ENCODE data around the gene MYMX. TPM values are rescaled to one million over a fixed set of nuclear protein-coding genes. Genes with fewer than 3 reads are reported as not detected.

The MYMX gene
- total and polyA plus RNA-seq, 2 of the 13 experiments (the other 11 are each of a cell fraction or from before 2014, with no cell fraction given), result not detected

DNA sequence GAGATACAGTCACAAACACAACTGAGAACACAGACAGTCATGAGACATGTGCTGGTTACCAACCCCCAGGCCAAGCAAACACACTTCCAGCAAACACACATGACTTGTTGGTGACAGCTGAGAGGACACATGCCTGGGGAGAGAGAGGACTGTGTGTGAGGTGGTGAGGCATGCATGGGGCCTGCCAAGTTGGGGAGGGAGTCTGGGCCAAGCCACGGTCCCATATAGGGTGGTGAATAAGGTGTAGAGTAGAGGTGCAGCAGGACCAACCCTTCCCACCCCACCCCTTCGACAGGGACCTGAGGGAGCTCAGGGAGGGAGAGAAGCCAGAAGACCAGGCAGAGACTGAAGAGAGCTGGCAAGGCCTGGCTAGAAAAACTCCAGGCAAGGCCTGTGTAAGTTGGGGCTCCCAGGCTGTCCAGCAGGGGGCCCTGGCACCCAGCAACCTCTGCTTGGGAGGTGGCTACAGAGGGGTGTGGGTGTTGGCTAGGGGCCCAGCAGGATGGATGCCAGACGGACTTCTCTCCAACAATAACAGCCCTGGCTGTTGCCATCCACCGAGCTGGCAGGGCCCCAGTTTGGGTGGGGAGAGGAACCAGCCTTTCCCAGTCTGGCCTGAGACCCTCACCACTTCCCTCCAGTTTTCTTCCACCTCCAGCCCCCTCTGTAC is 4.7 kb downstream of the MYMX start (continued):
- TF ChIP-seq, protein P1, sequence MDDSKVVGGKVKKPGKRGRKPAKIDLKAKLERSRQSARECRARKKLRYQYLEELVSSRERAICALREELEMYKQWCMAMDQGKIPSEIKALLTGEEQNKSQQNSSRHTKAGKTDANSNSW (CRISPR knock-in tag; IDR thresholded peaks at IDR 0.05; ENCODE audit: borderline replicate concordance), result no peak
- TF ChIP-seq, protein P2, sequence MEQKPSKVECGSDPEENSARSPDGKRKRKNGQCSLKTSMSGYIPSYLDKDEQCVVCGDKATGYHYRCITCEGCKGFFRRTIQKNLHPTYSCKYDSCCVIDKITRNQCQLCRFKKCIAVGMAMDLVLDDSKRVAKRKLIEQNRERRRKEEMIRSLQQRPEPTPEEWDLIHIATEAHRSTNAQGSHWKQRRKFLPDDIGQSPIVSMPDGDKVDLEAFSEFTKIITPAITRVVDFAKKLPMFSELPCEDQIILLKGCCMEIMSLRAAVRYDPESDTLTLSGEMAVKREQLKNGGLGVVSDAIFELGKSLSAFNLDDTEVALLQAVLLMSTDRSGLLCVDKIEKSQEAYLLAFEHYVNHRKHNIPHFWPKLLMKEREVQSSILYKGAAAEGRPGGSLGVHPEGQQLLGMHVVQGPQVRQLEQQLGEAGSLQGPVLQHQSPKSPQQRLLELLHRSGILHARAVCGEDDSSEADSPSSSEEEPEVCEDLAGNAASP (CRISPR knock-in tag; IDR thresholded peaks at IDR 0.05; ENCODE audit: borderline replicate concordance), result no peak
- TF ChIP-seq ZNF713 (CRISPR knock-in tag; IDR thresholded peaks at IDR 0.05), result 0 out of 2 replicates have a peak, but pooled peaks have one; percentile 48
- TF ChIP-seq MYNN (CRISPR knock-in tag; IDR thresholded peaks at IDR 0.05; ENCODE audit: low read depth), result 0 out of 2 replicates have a peak, but pooled peaks have one; percentile 60
- peak; percentile 89; the same call in 1 of the 2 replicates for TF ChIP-seq NFKB2 (CRISPR knock-in tag; IDR thresholded peaks at IDR 0.05; ENCODE audit: borderline replicate concordance)
- peak; percentile 19 for TF ChIP-seq YY1 (IDR thresholded peaks at IDR 0.05; ENCODE audit: insufficient read depth, insufficient replicate concordance, low read depth, low read length)
- peak; percentile 19; the same call in 1 of the 2 replicates for TF ChIP-seq FOXK1 (CRISPR knock-in tag; IDR thresholded peaks at IDR 0.05; ENCODE audit: borderline replicate concordance, low read depth)
- TF ChIP-seq RELA (CRISPR knock-in tag; IDR thresholded peaks at IDR 0.05), result no peak
- TF ChIP-seq, protein P3, sequence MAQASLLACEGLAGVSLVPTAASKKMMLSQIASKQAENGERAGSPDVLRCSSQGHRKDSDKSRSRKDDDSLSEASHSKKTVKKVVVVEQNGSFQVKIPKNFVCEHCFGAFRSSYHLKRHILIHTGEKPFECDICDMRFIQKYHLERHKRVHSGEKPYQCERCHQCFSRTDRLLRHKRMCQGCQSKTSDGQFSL (CRISPR knock-in tag; IDR thresholded peaks at IDR 0.05), result no peak
- TF ChIP-seq ZNF615 (CRISPR knock-in tag; IDR thresholded peaks at IDR 0.05; ENCODE audit: borderline replicate concordance), result no peak
- TF ChIP-seq ZKSCAN5 (CRISPR knock-in tag; IDR thresholded peaks at IDR 0.05), result no peak
- no peak for TF ChIP-seq ZNF557 (CRISPR knock-in tag; IDR thresholded peaks at IDR 0.05)
- TF ChIP-seq, protein P4, sequence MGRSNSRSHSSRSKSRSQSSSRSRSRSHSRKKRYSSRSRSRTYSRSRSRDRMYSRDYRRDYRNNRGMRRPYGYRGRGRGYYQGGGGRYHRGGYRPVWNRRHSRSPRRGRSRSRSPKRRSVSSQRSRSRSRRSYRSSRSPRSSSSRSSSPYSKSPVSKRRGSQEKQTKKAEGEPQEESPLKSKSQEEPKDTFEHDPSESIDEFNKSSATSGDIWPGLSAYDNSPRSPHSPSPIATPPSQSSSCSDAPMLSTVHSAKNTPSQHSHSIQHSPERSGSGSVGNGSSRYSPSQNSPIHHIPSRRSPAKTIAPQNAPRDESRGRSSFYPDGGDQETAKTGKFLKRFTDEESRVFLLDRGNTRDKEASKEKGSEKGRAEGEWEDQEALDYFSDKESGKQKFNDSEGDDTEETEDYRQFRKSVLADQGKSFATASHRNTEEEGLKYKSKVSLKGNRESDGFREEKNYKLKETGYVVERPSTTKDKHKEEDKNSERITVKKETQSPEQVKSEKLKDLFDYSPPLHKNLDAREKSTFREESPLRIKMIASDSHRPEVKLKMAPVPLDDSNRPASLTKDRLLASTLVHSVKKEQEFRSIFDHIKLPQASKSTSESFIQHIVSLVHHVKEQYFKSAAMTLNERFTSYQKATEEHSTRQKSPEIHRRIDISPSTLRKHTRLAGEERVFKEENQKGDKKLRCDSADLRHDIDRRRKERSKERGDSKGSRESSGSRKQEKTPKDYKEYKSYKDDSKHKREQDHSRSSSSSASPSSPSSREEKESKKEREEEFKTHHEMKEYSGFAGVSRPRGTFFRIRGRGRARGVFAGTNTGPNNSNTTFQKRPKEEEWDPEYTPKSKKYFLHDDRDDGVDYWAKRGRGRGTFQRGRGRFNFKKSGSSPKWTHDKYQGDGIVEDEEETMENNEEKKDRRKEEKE (IDR thresholded peaks at IDR 0.05), result no peak
- no peak for TF ChIP-seq ZC3H13 (CRISPR knock-in tag; IDR thresholded peaks at IDR 0.05)
- no peak for TF ChIP-seq ZNF224 (CRISPR knock-in tag; IDR thresholded peaks at IDR 0.05)
- TF ChIP-seq NFATC3 (CRISPR knock-in tag; IDR thresholded peaks at IDR 0.05), result no peak
- peak; percentile 43; the same call in 1 of the 2 replicates for TF ChIP-seq TARDBP (CRISPR knock-in tag; IDR thresholded peaks at IDR 0.05)
- TF ChIP-seq CAMTA2 (CRISPR knock-in tag; IDR thresholded peaks at IDR 0.05; ENCODE audit: borderline replicate concordance), result no peak
- TF ChIP-seq SRF (IDR thresholded peaks at IDR 0.05; ENCODE audit: low read depth, low read length), result no peak
- TF ChIP-seq ZNF468 (CRISPR knock-in tag; IDR thresholded peaks at IDR 0.05), result 0 out of 2 replicates have a peak, but pooled peaks have one; percentile 22
- TF ChIP-seq, protein P5, sequence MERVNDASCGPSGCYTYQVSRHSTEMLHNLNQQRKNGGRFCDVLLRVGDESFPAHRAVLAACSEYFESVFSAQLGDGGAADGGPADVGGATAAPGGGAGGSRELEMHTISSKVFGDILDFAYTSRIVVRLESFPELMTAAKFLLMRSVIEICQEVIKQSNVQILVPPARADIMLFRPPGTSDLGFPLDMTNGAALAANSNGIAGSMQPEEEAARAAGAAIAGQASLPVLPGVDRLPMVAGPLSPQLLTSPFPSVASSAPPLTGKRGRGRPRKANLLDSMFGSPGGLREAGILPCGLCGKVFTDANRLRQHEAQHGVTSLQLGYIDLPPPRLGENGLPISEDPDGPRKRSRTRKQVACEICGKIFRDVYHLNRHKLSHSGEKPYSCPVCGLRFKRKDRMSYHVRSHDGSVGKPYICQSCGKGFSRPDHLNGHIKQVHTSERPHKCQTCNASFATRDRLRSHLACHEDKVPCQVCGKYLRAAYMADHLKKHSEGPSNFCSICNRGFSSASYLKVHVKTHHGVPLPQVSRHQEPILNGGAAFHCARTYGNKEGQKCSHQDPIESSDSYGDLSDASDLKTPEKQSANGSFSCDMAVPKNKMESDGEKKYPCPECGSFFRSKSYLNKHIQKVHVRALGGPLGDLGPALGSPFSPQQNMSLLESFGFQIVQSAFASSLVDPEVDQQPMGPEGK (CRISPR knock-in tag; IDR thresholded peaks at IDR 0.05), result peak; percentile 86
- no peak for TF ChIP-seq GABPA (IDR thresholded peaks at IDR 0.05; ENCODE audit: low read depth, low read length)
- no peak; the same call in 1 of the 2 replicates for TF ChIP-seq GABPA (CRISPR knock-in tag; IDR thresholded peaks at IDR 0.05; ENCODE audit: low read depth)
- no peak for TF ChIP-seq ZNF850 (CRISPR knock-in tag; conservative IDR thresholded peaks at IDR 0.05)
